AG04450 (cell line): ENCODE measurements around the gene SEMA4A. TPM values are rescaled to one million over a fixed set of nuclear protein-coding genes. Genes with fewer than 3 reads are reported as not detected.

Source experiments
- CTCF ChIA-PET: fragments of 300-600, 350-600 bp; formaldehyde crosslinking; extraction: SDS; loops from one replicate; lab custom pipeline; 2022; ENCODE audit warnings: antibody characterized with exemption, inconsistent platforms; lab: Charles Lee
- POLR2A ChIA-PET: fragments of 350-600 bp; formaldehyde crosslinking; extraction: SDS; loops from one replicate; lab custom pipeline; 2021; ENCODE audit warnings: antibody characterized with exemption, inconsistent platforms; lab: Yijun Ruan, JAX
- DNase-seq: peaks from one replicate; pipeline ENCODE4 v3.0.0-alpha.2; 2011; ENCODE audit warnings: low read depth, low spot score
- H3K27ac ChIP-seq: one replicate; pipeline ENCODE4 v1.5.1; 2012; ENCODE audit warnings: low read depth, low read length, control low read depth
- H3K27me3 ChIP-seq: one replicate; pipeline ENCODE4 v1.6.0; 2012; ENCODE audit warnings: low read length; ENCODE audit not compliant: control insufficient read depth, insufficient read depth
- H3K4me3 ChIP-seq: 2 replicates; pipeline ENCODE4 v1.5.1; 2011; ENCODE audit warnings: mild to moderate bottlenecking, low read depth, low read length, control low read depth
- H3K9me3 ChIP-seq: 2 replicates; pipeline ENCODE4 v1.5.1; 2012; ENCODE audit warnings: low read length; ENCODE audit not compliant: control insufficient read depth, insufficient read depth
- CTCF ChIP-seq: IDR thresholded peaks from 2 replicates; pipeline ENCODE4 v1.5.1; 2011; ENCODE audit warnings: low read depth, low read length, control low read depth, inconsistent platforms
- polyA minus RNA-seq: library from RNA; depleted of rRNA, polyadenylated mRNA; stranded (reverse); fragments of >200 nt; gene quantifications from 2 replicates; pipeline ENCODE4 v1.2.3, GENCODE V29; 2011; rRNA and poly(A)+ RNA removed
- polyA plus RNA-seq: library from polyadenylated mRNA; depleted of rRNA; stranded (reverse); fragments of >200 nt; gene quantifications from 2 replicates; pipeline ENCODE4 v1.2.3, GENCODE V29; 2011; rRNA removed

SEMA4A gene
- polyA plus RNA-seq (0.58 and 0.60 TPM in 2 replicates), polyA minus RNA-seq (0.56 and 1.1 TPM in 2 replicates)

- DNase-seq = no peak
- POLR2A ChIA-PET = no interaction called here
- Histone ChIP-seq H3K27me3 (peaks cover 11% of the 10 kb centered on the region), H3K9me3 (no peaks in the 10 kb centered on the region), H3K27ac (no peak within 1 kb of the TSS), H3K4me3 (no peak within 1 kb of the TSS)
- TF ChIP-seq CTCF = no peak
- CTCF ChIA-PET = no interaction called here
These were observed at the start of gene SEMA4A for GRCh38 chr1:156153362-156153761. SEMA4A (plus strand) TSS chr1:156153585; CDS start chr1:156154579, 994 bp downstream.

- peak overlapping the region; percentile 61 for H3K27ac ChIP-seq
- CTCF ChIA-PET = interaction anchor here (0.6 to 20.2 kb wide), 4 partner anchors 8 to 121 kb away, joined by 3 to 682 read pairs (median 4); partner anchors contain the start of gene LMNA
- no peaks in the 10 kb centered on the region for H3K27me3 ChIP-seq
- TF ChIP-seq CTCF = no peak
- no peaks in the 10 kb centered on the region for H3K9me3 ChIP-seq
- no peak for DNase-seq
- POLR2A ChIA-PET = interaction anchor here (1.5 to 3.3 kb wide), 5 partner anchors 9 to 37 kb away, joined by 4 to 16 read pairs (median 12); no protein-coding TSS in a partner anchor
- H3K4me3 ChIP-seq = peak overlapping the region; percentile 7; the same call in 1 of the 2 replicates
These were observed 49.1 kb upstream of the SEMA4A start for GRCh38 chr1:156104065-156104810.

- ChIA-PET POLR2A (interaction anchor here (0.6 to 3.3 kb wide), 7 partner anchors 9 to 24 kb away, joined by 3 to 16 read pairs (median 7); partner anchors contain the start of gene LMNA), CTCF (interaction anchor here (0.6 to 20.2 kb wide), 7 partner anchors 9 to 928 kb away, joined by 3 to 682 read pairs (median 4); partner anchors contain the start of gene LMNA)
- peak overlapping the region; percentile 97 for H3K27ac ChIP-seq
- H3K9me3 ChIP-seq = no peaks in the 10 kb centered on the region
- TF ChIP-seq CTCF = no peak
- no peak for DNase-seq
- no peak overlapping the region for H3K4me3 ChIP-seq
- no peaks in the 10 kb centered on the region for H3K27me3 ChIP-seq
These were observed 48.2 kb upstream of the SEMA4A start for GRCh38 chr1:156104861-156105832.

GRCh38 chr1:156106624-156107488 is 46.5 kb upstream of the SEMA4A start:
- Histone ChIP-seq H3K27ac (peak overlapping the region; percentile 97), H3K9me3 (no peaks in the 10 kb centered on the region), H3K27me3 (no peaks in the 10 kb centered on the region), H3K4me3 (peak overlapping the region; percentile 11; the same call in 1 of the 2 replicates)
- no peak for TF ChIP-seq CTCF
- POLR2A ChIA-PET = interaction anchor here (0.6 to 2.3 kb wide), 6 partner anchors 9 to 135 kb away, joined by 3 to 8 read pairs (median 5); no protein-coding TSS in a partner anchor
- DNase-seq = no peak
- CTCF ChIA-PET = interaction anchor here (0.5 to 20.2 kb wide), 5 partner anchors 10 to 118 kb away, joined by 3 to 682 read pairs (median 5); partner anchors contain the start of gene LMNA
